ENCODE results near the gene GRIN3B.
"Not testable (repeated sequence)": the region's sequence is repeated elsewhere in the genome, so short reads cannot be mapped to it uniquely, and the experiment has no call there.

Gene GRIN3B

GRCh38 chr19:1019980-1020867 lies 20.0 kb downstream of the GRIN3B start:
- Histone ChIP-seq H3K9me2 (replicated peaks; ENCODE audit: control insufficient read depth, low read length) (no peaks in the 10 kb centered on the region), H3K79me2 (ENCODE audit: control insufficient read depth, low read length) (peaks cover 57% of the 10 kb centered on the region), H4K20me1 (ENCODE audit: control insufficient read depth, insufficient read depth, low read depth, low read length) (peaks cover 40% of the 10 kb centered on the region), H3K4me3 (ENCODE audit: low read length) (peak overlapping the region; percentile 100), H3F3A (ENCODE audit: control insufficient read depth, insufficient read depth) (peaks cover 17% of the 10 kb centered on the region), H3K27me3 (ENCODE audit: control insufficient read depth, low read length) (no peaks in the 10 kb centered on the region), H3K27ac (ENCODE audit: low read depth, low read length) (peak overlapping the region; percentile 74), H3K36me3 (ENCODE audit: control insufficient read depth, low read length) (peaks cover 49% of the 10 kb centered on the region), H3K4me2 (ENCODE audit: low read length) (peak overlapping the region; percentile 99), H3K9me3 (ENCODE audit: control insufficient read depth, insufficient read depth, low read length) (no peaks in the 10 kb centered on the region), H3K4me1 (ENCODE audit: control insufficient read depth, low read length) (peaks cover 59% of the 10 kb centered on the region)
- TF ChIP-seq CTCF (IDR thresholded peaks at IDR 0.05; ENCODE audit: low read depth, low read length, poor library complexity, severe bottlenecking) (no peak), EZH2phosphoT487 (IDR thresholded peaks at IDR 0.05; ENCODE audit: borderline replicate concordance, low read length) (no peak)

GRCh38 chr19:1020868-1021425 lies 20.7 kb downstream of the GRIN3B start, which contains the start of gene TMEM259:
Gene TMEM259 (minus strand): TSS chr19:1021123. CDS start chr19:1020996, 127 bp downstream.
- Histone ChIP-seq H3K9me2 (replicated peaks; ENCODE audit: control insufficient read depth, low read length) (no peaks in the 10 kb centered on the region), H3F3A (ENCODE audit: control insufficient read depth, insufficient read depth) (peaks cover 17% of the 10 kb centered on the region), H4K20me1 (ENCODE audit: control insufficient read depth, insufficient read depth, low read depth, low read length) (peaks cover 37% of the 10 kb centered on the region), H3K4me2 (ENCODE audit: low read length) (peak within 1 kb of the TSS; percentile 99), H3K36me3 (ENCODE audit: control insufficient read depth, low read length) (peaks cover 43% of the 10 kb centered on the region), H3K79me2 (ENCODE audit: control insufficient read depth, low read length) (peaks cover 50% of the 10 kb centered on the region), H3K27ac (ENCODE audit: low read depth, low read length) (peak within 1 kb of the TSS; percentile 74), H3K4me3 (ENCODE audit: low read length) (peak within 1 kb of the TSS; percentile 100), H3K27me3 (ENCODE audit: control insufficient read depth, low read length) (no peaks in the 10 kb centered on the region), H3K9me3 (ENCODE audit: control insufficient read depth, insufficient read depth, low read length) (no peaks in the 10 kb centered on the region), H3K4me1 (ENCODE audit: control insufficient read depth, low read length) (peaks cover 61% of the 10 kb centered on the region)
- TF ChIP-seq EZH2phosphoT487 (IDR thresholded peaks at IDR 0.05; ENCODE audit: borderline replicate concordance, low read length) (no peak), CTCF (IDR thresholded peaks at IDR 0.05; ENCODE audit: low read depth, low read length, poor library complexity, severe bottlenecking) (no peak)

- not testable (repeated sequence) for H3K27me3 ChIP-seq (ENCODE audit: control insufficient read depth, low read length); H3K27ac ChIP-seq (ENCODE audit: low read depth, low read length); H3K9me2 ChIP-seq (replicated peaks; ENCODE audit: control insufficient read depth, low read length); H3K9me3 ChIP-seq (ENCODE audit: control insufficient read depth, insufficient read depth, low read length); H3K4me3 ChIP-seq (ENCODE audit: low read length); H3K4me2 ChIP-seq (ENCODE audit: low read length)
- H3K4me1 ChIP-seq (ENCODE audit: control insufficient read depth, low read length): peaks cover 53% of the 10 kb centered on the region
- H3K79me2 ChIP-seq (ENCODE audit: control insufficient read depth, low read length): peaks cover 47% of the 10 kb centered on the region
- peaks cover 35% of the 10 kb centered on the region for H3K36me3 ChIP-seq (ENCODE audit: control insufficient read depth, low read length)
- peaks cover 17% of the 10 kb centered on the region for H4K20me1 ChIP-seq (ENCODE audit: control insufficient read depth, insufficient read depth, low read depth, low read length)
- H3F3A ChIP-seq (ENCODE audit: control insufficient read depth, insufficient read depth): peaks cover 17% of the 10 kb centered on the region
Measured at GRCh38 chr19:1023883-1024188, 23.6 kb downstream of the GRIN3B start.

GRCh38 chr19:1025080-1025479 lies 24.9 kb downstream of the GRIN3B start:
- peaks cover 47% of the 10 kb centered on the region for H3K79me2 ChIP-seq (ENCODE audit: control insufficient read depth, low read length)
- H3F3A ChIP-seq (ENCODE audit: control insufficient read depth, insufficient read depth): peaks cover 17% of the 10 kb centered on the region
- H3K36me3 ChIP-seq (ENCODE audit: control insufficient read depth, low read length): peaks cover 30% of the 10 kb centered on the region
- not testable (repeated sequence) for H3K4me3 ChIP-seq (ENCODE audit: low read length); H3K9me2 ChIP-seq (replicated peaks; ENCODE audit: control insufficient read depth, low read length); H3K9me3 ChIP-seq (ENCODE audit: control insufficient read depth, insufficient read depth, low read length); H4K20me1 ChIP-seq (ENCODE audit: control insufficient read depth, insufficient read depth, low read depth, low read length); H3K27me3 ChIP-seq (ENCODE audit: control insufficient read depth, low read length); H3K27ac ChIP-seq (ENCODE audit: low read depth, low read length); H3K4me2 ChIP-seq (ENCODE audit: low read length)
- H3K4me1 ChIP-seq (ENCODE audit: control insufficient read depth, low read length): peaks cover 46% of the 10 kb centered on the region

Data from DOHH2 (cell line).